RPMI7951 (cell line): Measurements from ENCODE around the gene TMEM256. TPM values are rescaled to one million over a fixed set of nuclear protein-coding genes. Genes with fewer than 3 reads are reported as not detected.

Experiments used
- DNase-seq: peaks from one replicate; pipeline ENCODE4 v3.0.0-alpha.2; 2012; ENCODE audit warnings: low read depth
- total RNA-seq: library from RNA; depleted of rRNA; stranded (reverse); fragments of >200 nt; shearing (Covaris generic); gene quantifications from 2 replicates; pipeline ENCODE4 v1.2.3, GENCODE V29; 2014; rRNA removed

Gene TMEM256
- 177 and 229 TPM in 2 replicates for total RNA-seq

- DNase-seq: peak; percentile 99
These were observed at the start of gene TMEM256 for GRCh38 chr17:7403977-7404736. Gene TMEM256, minus strand, starts transcription at chr17:7404097. Its CDS starts 13 bp downstream, at chr17:7404084.

GRCh38 chr17:7448461-7448860 is 44.6 kb upstream of the TMEM256 start:
- no peak for DNase-seq

GRCh38 chr17:7445619-7445968 is 41.7 kb upstream of the TMEM256 start:
- DNase-seq: no peak

- peak; percentile 61 for DNase-seq
These were observed 41.1 kb upstream of the TMEM256 start, which contains the start of gene CHRNB1 for GRCh38 chr17:7444682-7445618. Gene CHRNB1, plus strand, starts transcription at chr17:7445061. Its CDS starts 67 bp downstream, at chr17:7445128.

- no peak for DNase-seq
These were observed 39.9 kb upstream of the TMEM256 start for GRCh38 chr17:7443499-7444485.

GRCh38 chr17:7442142-7442541 is 38.2 kb upstream of the TMEM256 start:
- no peak for DNase-seq

- no peak for DNase-seq
These were observed 37.4 kb upstream of the TMEM256 start for GRCh38 chr17:7441266-7441665.

GRCh38 chr17:7440834-7441195 is 36.9 kb upstream of the TMEM256 start:
- DNase-seq: peak; percentile 37

GRCh38 chr17:7440113-7440833 is 36.4 kb upstream of the TMEM256 start:
- peak; percentile 37 for DNase-seq

- DNase-seq: no peak
These were observed 35.7 kb upstream of the TMEM256 start, which contains the start of gene FGF11 for GRCh38 chr17:7439462-7440112. Gene FGF11, plus strand, starts transcription at chr17:7439512. Its CDS starts 109 bp downstream, at chr17:7439621.

- no peak for DNase-seq
These were observed 35.0 kb upstream of the TMEM256 start for GRCh38 chr17:7438656-7439460.

- no peak for DNase-seq
These were observed 34.2 kb upstream of the TMEM256 start for GRCh38 chr17:7437950-7438614.

- DNase-seq: no peak
These were observed 33.5 kb upstream of the TMEM256 start for GRCh38 chr17:7437369-7437863.

GRCh38 chr17:7436556-7437368 is 32.9 kb upstream of the TMEM256 start:
- DNase-seq: peak; percentile 61

GRCh38 chr17:7435676-7436555 is 32.0 kb upstream of the TMEM256 start:
- DNase-seq: peak; percentile 34

GRCh38 chr17:7432296-7432695 is 28.4 kb upstream of the TMEM256 start:
- no peak for DNase-seq

- DNase-seq: no peak
These were observed 27.3 kb upstream of the TMEM256 start for GRCh38 chr17:7431231-7431630.
